C4-2B (cell line): ENCODE results near the gene ACAD10.

Experiments
- ZFX ChIP-seq: fragments of 450-650 bp; IDR thresholded peaks from 2 replicates; pipeline ENCODE4 v1.6.1; 2017
- TF ChIP-seq, protein P1 (sequence below): fragments of 450-650 bp; conservative IDR thresholded peaks from 2 replicates; pipeline ENCODE4 v1.5.1; 2017; ENCODE audit warnings: mild to moderate bottlenecking

DNA sequence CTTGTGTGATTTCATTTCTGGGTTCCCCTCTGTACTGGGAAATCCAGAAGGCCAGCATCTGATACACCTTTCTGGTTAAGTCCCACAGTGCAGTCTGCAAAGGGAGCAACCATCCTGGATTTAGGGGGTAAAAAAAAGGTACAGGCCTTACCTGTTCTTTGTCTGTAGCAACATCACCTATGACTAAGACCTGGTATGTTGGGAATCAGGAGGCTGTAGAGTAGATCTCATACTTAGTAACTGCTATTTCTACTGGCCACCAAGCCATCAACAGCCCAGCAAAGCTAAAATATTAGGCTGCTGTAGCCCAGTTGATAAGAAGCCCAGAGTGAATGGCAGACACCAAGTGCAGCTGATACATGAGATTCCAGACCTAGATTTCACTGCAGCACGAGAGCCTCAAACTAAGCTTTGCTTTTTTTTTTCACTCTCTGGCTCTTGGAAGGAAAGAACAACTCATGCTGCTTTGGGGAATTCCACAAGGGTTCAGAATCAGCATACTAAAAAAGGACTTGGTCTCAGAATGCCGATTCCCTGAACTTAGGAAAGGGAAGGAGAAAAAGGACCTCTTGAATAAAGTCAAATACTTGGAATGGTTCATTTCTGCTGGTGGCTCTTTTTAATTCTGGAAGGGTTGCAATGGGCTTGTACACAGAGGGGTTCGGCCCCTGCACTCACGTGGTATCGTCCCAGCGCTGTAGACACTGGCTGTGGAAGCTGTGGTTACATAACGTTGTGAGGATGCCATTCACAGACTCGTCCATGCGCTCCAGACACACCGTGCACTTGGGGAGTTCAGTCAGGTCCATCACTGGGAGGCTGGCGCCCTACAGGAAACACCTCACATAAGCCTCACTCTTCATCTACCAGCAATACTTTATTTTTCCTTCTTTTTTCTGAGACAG, 20.6 kb upstream of the ACAD10 start:
- TF ChIP-seq, protein P1, sequence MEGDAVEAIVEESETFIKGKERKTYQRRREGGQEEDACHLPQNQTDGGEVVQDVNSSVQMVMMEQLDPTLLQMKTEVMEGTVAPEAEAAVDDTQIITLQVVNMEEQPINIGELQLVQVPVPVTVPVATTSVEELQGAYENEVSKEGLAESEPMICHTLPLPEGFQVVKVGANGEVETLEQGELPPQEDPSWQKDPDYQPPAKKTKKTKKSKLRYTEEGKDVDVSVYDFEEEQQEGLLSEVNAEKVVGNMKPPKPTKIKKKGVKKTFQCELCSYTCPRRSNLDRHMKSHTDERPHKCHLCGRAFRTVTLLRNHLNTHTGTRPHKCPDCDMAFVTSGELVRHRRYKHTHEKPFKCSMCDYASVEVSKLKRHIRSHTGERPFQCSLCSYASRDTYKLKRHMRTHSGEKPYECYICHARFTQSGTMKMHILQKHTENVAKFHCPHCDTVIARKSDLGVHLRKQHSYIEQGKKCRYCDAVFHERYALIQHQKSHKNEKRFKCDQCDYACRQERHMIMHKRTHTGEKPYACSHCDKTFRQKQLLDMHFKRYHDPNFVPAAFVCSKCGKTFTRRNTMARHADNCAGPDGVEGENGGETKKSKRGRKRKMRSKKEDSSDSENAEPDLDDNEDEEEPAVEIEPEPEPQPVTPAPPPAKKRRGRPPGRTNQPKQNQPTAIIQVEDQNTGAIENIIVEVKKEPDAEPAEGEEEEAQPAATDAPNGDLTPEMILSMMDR: no peak
- TF ChIP-seq ZFX: no peak
